ENCODE data around the gene NSRP1. TPM values are rescaled to one million over a fixed set of nuclear protein-coding genes. Genes with fewer than 3 reads are reported as not detected.

The NSRP1 gene
- total RNA-seq, 2 donors from 2014 or later: 20.9 TPM

DNA sequence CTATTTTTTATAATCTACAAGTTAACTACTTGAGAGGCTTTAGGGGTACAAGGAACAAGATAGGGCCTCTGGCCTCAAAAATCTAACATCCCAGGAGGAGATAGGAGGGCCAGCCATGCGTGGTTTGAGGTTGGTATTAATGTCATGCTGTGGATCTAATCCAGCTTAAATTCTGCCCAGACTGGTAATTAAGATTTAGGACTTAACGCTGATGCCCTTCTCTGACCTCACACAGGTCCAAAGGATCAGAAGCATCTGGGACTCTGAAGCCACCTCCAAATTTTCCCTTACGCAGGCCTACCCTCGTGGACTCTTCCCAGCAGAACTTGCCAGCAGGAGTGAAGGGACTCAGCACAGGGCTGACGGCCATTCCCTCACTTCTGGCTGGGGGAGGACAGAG lies 103.8 kb downstream of the NSRP1 start:
- H3K9me3 ChIP-seq: no peaks in the 10 kb centered on the region
- H3K4me3 ChIP-seq: no peak overlapping the region
- H3K36me3 ChIP-seq: no peaks in the 10 kb centered on the region
- H3K27me3 ChIP-seq: no peaks in the 10 kb centered on the region
- TF ChIP-seq, protein P1, sequence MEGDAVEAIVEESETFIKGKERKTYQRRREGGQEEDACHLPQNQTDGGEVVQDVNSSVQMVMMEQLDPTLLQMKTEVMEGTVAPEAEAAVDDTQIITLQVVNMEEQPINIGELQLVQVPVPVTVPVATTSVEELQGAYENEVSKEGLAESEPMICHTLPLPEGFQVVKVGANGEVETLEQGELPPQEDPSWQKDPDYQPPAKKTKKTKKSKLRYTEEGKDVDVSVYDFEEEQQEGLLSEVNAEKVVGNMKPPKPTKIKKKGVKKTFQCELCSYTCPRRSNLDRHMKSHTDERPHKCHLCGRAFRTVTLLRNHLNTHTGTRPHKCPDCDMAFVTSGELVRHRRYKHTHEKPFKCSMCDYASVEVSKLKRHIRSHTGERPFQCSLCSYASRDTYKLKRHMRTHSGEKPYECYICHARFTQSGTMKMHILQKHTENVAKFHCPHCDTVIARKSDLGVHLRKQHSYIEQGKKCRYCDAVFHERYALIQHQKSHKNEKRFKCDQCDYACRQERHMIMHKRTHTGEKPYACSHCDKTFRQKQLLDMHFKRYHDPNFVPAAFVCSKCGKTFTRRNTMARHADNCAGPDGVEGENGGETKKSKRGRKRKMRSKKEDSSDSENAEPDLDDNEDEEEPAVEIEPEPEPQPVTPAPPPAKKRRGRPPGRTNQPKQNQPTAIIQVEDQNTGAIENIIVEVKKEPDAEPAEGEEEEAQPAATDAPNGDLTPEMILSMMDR (IDR thresholded peaks at IDR 0.05): no peak
- H3K27ac ChIP-seq: no peak overlapping the region
- no peak overlapping the region for H3K9ac ChIP-seq (ENCODE audit: low read depth in 2 of 2, low read length in 2 of 2)
- H3K4me1 ChIP-seq: no peaks in the 10 kb centered on the region
- no peak for DNase-seq
- intact Hi-C loops (cut with DNase I): no loop called here

- intact Hi-C loops (cut with DNase I): no loop called here
- no peak overlapping the region for H3K9ac ChIP-seq (ENCODE audit: low read depth in 2 of 2, low read length in 2 of 2)
- H3K27me3 ChIP-seq: no peaks in the 10 kb centered on the region
- H3K36me3 ChIP-seq: no peaks in the 10 kb centered on the region
- H3K27ac ChIP-seq: no peak overlapping the region
- H3K9me3 ChIP-seq: no peaks in the 10 kb centered on the region
- no peaks in the 10 kb centered on the region for H3K4me1 ChIP-seq
- no peak overlapping the region for H3K4me3 ChIP-seq
- TF ChIP-seq, protein P1 (IDR thresholded peaks at IDR 0.05): no peak
- DNase-seq: no peak
Measured at GRCh38 chr17:30221346-30221745, 104.7 kb downstream of the NSRP1 start.

DNA sequence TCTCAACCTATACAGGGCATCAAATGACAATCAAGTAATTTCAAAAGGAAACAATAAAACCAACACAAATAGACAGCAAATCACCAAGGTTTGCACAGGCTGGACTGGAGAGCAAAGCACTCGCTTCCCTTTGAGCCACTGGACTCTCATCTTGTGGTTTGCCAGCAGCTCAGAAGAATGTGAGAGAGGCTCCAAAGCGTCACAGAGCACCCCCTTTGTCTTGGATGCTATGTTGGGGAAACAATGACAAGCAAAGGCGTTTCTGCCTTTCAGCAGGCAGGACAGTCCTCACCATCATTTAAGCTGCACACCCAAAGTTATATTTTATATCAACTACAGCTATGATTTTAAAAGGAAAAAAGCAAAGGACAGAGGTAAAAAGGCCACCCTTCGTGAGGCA lies 105.6 kb downstream of the NSRP1 start:
- H3K4me1 ChIP-seq: no peaks in the 10 kb centered on the region
- DNase-seq: no peak
- TF ChIP-seq, protein P1 (IDR thresholded peaks at IDR 0.05): no peak
- H3K36me3 ChIP-seq: no peaks in the 10 kb centered on the region
- no peak overlapping the region for H3K4me3 ChIP-seq
- no peaks in the 10 kb centered on the region for H3K9me3 ChIP-seq
- H3K9ac ChIP-seq (ENCODE audit: low read depth in 2 of 2, low read length in 2 of 2): no peak overlapping the region
- H3K27ac ChIP-seq: no peak overlapping the region
- intact Hi-C loops (cut with DNase I): no loop called here
- H3K27me3 ChIP-seq: no peaks in the 10 kb centered on the region

DNA sequence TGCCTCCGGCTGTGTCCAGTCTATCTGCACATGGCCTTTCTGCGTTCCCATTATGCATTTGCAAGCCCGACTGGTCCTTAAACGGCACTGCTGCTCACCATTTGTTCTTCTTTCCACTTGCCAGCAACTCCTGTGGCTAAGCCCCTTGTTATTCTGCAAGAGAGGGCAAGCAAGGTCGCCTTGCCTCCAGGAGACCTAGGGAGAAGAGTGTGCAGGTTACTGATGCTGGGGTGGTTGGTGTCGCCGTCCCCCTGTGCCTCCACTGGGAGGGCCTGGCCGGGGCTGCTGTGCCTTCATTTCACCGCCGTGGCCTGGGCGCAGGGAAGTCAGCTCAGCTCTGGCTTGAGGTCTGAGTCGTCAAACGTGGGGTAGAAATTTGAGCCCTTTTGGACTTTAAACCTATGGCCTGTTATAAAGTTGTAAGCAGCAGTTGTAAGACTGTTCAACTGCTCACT lies 106.1 kb downstream of the NSRP1 start:
- H3K9ac ChIP-seq (ENCODE audit: low read depth in 2 of 2, low read length in 2 of 2): no peak overlapping the region
- no peaks in the 10 kb centered on the region for H3K36me3 ChIP-seq
- TF ChIP-seq, protein P1 (IDR thresholded peaks at IDR 0.05): no peak
- no peak overlapping the region for H3K4me3 ChIP-seq
- H3K9me3 ChIP-seq: no peaks in the 10 kb centered on the region
- intact Hi-C loops (cut with DNase I): no loop called here
- no peaks in the 10 kb centered on the region for H3K27me3 ChIP-seq
- no peak for DNase-seq
- H3K27ac ChIP-seq: no peak overlapping the region
- H3K4me1 ChIP-seq: no peaks in the 10 kb centered on the region

DNA sequence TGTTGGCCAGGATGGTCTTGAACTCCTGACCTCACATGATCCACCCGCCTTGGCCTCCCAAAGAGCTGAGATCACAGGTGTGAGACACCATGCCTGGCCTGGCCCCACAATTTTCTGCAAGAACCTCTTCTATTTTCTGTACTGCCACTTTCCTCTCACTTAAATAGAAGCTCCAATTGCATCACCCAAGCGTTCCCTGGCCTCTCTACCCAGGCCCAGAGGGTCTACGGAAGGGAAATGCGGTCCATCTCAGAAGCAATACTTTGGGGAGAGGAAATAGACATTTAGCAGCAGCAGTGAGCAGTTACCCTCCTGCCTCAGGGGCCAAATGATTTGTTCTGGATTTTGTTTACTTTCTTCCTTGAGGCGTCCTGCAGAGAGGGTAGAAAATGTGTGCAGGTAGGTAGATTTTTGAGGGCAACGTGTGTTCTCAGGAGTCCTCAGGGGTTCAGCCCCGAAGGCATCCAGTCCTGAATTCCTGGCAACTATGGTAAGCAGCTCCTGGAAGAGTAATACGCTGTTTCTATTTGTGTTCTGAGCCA lies 107.9 kb downstream of the NSRP1 start:
- Histone ChIP-seq H3K9ac (ENCODE audit: low read depth in 2 of 2, low read length in 2 of 2) (no peak overlapping the region), H3K36me3 (no peaks in the 10 kb centered on the region), H3K9me3 (no peaks in the 10 kb centered on the region), H3K27ac (no peak overlapping the region), H3K4me3 (no peak overlapping the region), H3K4me1 (no peaks in the 10 kb centered on the region), H3K27me3 (no peaks in the 10 kb centered on the region)
- DNase-seq: no peak
- TF ChIP-seq, protein P1 (IDR thresholded peaks at IDR 0.05): no peak
- intact Hi-C loops (cut with DNase I): no loop called here
